Mucosa of descending colon (tissue), 3 donors: ENCODE results near the gene HSPG2. TPM values are rescaled to one million over a fixed set of nuclear protein-coding genes. Genes with fewer than 3 reads are reported as not detected.

Source experiments
- ATAC-seq: fragments of 200-7000 bp; cut with Tn5 transposase; one replicate; pipeline ENCODE4 v1.9.1; 2020; ENCODE audit warnings: mild to moderate bottlenecking, moderate library complexity
- DNase-seq, 3 donors: peaks; one replicate each; pipeline ENCODE4 v3.0.0-alpha.2; 2020
- H3K36me3 ChIP-seq: fragments of 200-600 bp; one replicate; pipeline ENCODE4 v1.8.0; 2021; ENCODE audit warnings: low read depth, mild to moderate bottlenecking
- H3K4me1 ChIP-seq: fragments of 200-600 bp; one replicate; pipeline ENCODE4 v1.8.0; 2021; ENCODE audit warnings: low read depth, mild to moderate bottlenecking
- H3K4me3 ChIP-seq: fragments of 200-600 bp; one replicate; pipeline ENCODE4 v1.8.0; 2021; ENCODE audit warnings: mild to moderate bottlenecking
- H3K9me3 ChIP-seq: fragments of 200-600 bp; one replicate; pipeline ENCODE4 v1.8.0; 2021; ENCODE audit warnings: mild to moderate bottlenecking
- intact Hi-C, 2 donors: fragments of 100-400 bp; cut with DNase I in 1 of 2; cut with micrococcal nuclease in 1 of 2; formaldehyde crosslinking; loops; one replicate each; pipeline versions ENCODE4 v1.11.0 to v1.11.1; 2022; cut with DNase I, micrococcal nuclease
- total RNA-seq, 3 donors: library from RNA; stranded (reverse); fragmentation: NEBNext Ultra II Directional in 2 of 3; extraction: Animal tissue kit (Norgen Biotek cat#: 25700) in 2 of 3; gene quantifications; one replicate each; pipeline versions ENCODE4 v1.2.1 to v1.2.4, GENCODE V29; 2021 to 2023
- TF ChIP-seq, protein P1 (sequence below): fragments of 200-600 bp; IDR thresholded peaks from one replicate; pipeline ENCODE4 v1.8.0; 2022; ENCODE audit warnings: antibody characterized with exemption, mild to moderate bottlenecking
- donor health status: DM: no; HTN: no; CAD: no; lungs with moderate emphysema.
- donor health status: DM: no; HTN: no; CAD: no.
- donor health status: DM: no; HTN: yes; CAD: no.

The HSPG2 gene
- total RNA-seq, 3 donors from 2014 or later = 142 to 436 (median 197) TPM

DNA sequence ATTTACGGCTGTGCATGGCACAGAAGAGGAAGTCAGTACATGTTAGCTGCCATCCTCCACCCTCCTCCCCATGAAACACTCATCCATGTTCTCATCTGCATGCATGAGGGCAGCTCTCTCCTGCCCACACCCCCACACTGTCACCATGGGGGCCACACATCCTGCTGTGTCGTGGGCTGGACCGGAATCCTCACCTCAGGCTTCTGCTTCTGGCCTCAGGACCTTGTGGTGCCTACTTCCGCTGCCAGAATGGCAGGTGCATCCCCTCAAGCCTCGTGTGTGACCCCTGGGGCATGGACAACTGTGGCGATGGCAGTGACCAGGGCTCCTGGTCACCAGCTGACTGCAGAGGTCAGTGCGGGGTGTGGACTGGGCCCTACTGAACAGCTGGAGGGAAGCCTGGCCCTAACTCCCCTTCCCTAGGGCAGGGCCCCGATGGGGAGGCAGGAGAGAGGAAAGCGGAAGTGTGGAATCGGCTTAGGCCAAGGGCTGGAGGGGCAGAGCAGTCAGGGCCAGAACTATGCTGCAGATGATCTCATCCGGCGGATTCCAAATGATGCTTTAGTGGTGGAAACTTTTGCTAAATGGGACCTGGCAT lies 121.3 kb downstream of the HSPG2 start:
- H3K36me3 ChIP-seq = no peaks in the 10 kb centered on the region
- DNase-seq = no peak
- TF ChIP-seq, protein P1, sequence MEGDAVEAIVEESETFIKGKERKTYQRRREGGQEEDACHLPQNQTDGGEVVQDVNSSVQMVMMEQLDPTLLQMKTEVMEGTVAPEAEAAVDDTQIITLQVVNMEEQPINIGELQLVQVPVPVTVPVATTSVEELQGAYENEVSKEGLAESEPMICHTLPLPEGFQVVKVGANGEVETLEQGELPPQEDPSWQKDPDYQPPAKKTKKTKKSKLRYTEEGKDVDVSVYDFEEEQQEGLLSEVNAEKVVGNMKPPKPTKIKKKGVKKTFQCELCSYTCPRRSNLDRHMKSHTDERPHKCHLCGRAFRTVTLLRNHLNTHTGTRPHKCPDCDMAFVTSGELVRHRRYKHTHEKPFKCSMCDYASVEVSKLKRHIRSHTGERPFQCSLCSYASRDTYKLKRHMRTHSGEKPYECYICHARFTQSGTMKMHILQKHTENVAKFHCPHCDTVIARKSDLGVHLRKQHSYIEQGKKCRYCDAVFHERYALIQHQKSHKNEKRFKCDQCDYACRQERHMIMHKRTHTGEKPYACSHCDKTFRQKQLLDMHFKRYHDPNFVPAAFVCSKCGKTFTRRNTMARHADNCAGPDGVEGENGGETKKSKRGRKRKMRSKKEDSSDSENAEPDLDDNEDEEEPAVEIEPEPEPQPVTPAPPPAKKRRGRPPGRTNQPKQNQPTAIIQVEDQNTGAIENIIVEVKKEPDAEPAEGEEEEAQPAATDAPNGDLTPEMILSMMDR = no peak
- H3K9me3 ChIP-seq = no peaks in the 10 kb centered on the region
- no peaks in the 10 kb centered on the region for H3K4me1 ChIP-seq
- ATAC-seq = no peak
- no peak overlapping the region for H3K4me3 ChIP-seq
- intact Hi-C loops = no loop called here

- H3K36me3 ChIP-seq = no peaks in the 10 kb centered on the region
- ATAC-seq (no peak), DNase-seq (no peak)
- intact Hi-C loops = no loop called here
- H3K9me3 ChIP-seq = no peaks in the 10 kb centered on the region
- H3K4me3 ChIP-seq = no peak overlapping the region
- TF ChIP-seq, protein P1 = no peak
- no peaks in the 10 kb centered on the region for H3K4me1 ChIP-seq
Measured at GRCh38 chr1:21814981-21815582, 122.0 kb downstream of the HSPG2 start.

DNA sequence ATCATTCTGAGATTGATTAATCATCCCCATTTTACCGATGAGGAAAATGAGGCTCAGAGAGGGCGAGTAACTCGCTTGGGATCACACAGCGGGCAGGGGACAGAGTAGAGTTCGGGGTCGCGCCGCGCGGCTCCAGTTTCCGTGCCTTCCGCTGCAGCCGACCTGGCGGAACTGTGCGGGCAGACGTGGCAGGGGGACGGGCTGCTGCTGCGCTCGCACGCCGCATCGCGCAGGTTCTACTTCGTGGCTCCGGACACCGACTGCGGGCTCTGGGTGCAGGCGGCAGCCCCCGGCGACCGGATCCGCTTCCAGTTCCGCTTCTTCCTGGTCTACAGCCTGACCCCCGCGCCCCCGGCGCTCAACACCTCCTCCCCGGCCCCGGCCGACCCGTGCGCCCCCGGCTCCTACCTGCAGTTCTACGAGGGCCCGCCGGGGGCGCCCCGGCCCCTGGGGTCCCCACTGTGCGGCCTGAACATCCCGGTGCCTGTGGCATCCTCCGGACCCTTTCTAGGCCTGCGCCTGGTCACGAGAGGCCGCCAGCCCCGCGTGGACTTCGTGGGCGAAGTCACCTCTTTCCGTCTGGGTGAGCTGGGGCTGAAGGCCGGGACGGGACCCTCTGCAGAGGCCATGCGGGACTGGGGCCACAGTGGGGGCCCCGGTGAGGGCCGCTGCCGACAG lies 122.7 kb downstream of the HSPG2 start:
- intact Hi-C loops = no loop called here
- Histone ChIP-seq H3K4me1 (no peaks in the 10 kb centered on the region), H3K4me3 (no peak overlapping the region), H3K9me3 (no peaks in the 10 kb centered on the region), H3K36me3 (no peaks in the 10 kb centered on the region)
- TF ChIP-seq, protein P1 = peak; percentile 31
- peak; percentile 57 for ATAC-seq
- peak in 1 of 3 donors; percentile 51 for DNase-seq

DNA sequence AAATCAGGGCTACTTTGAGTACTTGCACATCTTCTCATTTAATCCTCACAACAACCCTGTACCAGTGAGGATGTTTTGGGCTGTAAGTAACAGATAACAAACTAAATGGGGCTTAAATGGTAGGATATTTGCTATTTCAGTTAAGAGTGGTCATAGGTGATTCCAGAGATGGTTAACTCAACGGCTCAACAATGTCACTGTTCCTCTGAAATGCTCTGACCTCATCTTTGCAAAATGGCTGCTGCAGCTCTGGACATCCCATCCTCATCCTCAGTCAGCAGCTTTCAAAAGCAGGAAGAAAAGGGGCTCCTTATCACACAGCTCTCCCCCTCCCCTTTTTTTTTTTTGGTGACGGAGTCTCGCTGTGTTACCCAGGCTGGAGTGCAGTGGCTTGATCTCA lies 123.6 kb downstream of the HSPG2 start:
- H3K4me3 ChIP-seq = no peak overlapping the region
- DNase-seq = no peak
- H3K9me3 ChIP-seq = no peaks in the 10 kb centered on the region
- ATAC-seq = no peak
- H3K4me1 ChIP-seq = no peaks in the 10 kb centered on the region
- intact Hi-C loops = no loop called here
- no peaks in the 10 kb centered on the region for H3K36me3 ChIP-seq
- TF ChIP-seq, protein P1 = no peak

DNA sequence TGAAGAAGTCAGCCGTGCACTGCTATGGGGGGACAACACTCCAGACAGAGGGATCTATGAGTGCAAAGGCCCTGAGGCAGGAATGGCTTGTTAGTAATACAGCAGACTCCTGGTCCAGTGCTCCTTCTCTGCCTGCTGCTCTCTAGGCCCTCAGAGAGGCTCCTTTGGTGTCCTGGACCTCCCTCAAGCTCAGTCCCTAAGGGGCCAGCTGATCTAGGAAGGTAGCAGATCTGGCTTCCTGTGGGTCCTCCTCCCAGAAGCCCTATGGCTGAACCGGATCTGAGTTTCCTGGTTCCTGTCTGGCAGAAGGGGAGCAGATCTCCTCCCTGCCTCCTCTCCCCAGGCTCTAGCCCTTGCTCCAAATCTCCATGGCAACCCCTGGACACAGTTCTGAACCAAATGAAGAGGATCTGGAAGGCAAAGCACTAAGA lies 125.2 kb downstream of the HSPG2 start, which contains the start of gene LDLRAD2:
LDLRAD2 (plus strand) TSS at position 391 of the 431 bp plus-strand sequence. CDS start 187 bp downstream, outside the sequence.
- DNase-seq = no peak
- TF ChIP-seq, protein P1 = no peak
- ATAC-seq = peak; percentile 31
- intact Hi-C loops = no loop called here
- no peak within 1 kb of the TSS for H3K4me3 ChIP-seq
- H3K9me3 ChIP-seq = no peaks in the 10 kb centered on the region
- H3K4me1 ChIP-seq = no peaks in the 10 kb centered on the region
- no peaks in the 10 kb centered on the region for H3K36me3 ChIP-seq
